GM21737 (cell line): ENCODE results near the gene SLC5A10.
A peak's percentile ranks its signal among the peaks of the same experiment; 100 is the strongest.
"Not testable (repeated sequence)": the region's sequence is repeated elsewhere in the genome, so short reads cannot be mapped to it uniquely, and the experiment has no call there.

ENCODE experiments used
- ATAC-seq: cut with Tn5 transposase; IDR thresholded peaks from one replicate; pipeline ENCODE4 v1.9.1; 2021; ENCODE audit warnings: mild to moderate bottlenecking, moderate library complexity; ENCODE audit not compliant: unreplicated experiment

SLC5A10 gene

GRCh38 chr17:19016297-19016696 is 64.3 kb downstream of the SLC5A10 start:
- ATAC-seq, result no peak

DNA sequence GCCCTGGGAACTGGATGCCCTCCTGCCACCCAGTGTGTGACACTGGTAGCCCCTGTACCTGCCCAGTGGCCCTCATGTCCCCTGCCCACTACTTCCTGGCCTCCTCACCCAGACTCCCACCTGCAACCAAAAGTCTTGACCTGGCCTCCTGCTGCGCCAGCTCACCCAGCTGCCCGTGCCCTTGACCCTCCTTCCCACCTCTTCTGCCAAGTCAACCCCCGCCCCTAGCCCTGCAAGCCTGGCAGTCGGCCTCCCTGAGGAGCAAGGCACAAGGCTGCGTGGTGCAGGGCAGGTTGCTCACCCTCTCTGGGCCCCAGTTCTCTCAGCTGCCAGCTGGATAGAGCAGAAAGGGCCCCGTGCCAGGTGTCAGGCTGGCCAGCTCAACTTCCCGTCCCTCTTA is 64.9 kb downstream of the SLC5A10 start:
- ATAC-seq, result no peak

- ATAC-seq, result no peak
Observed at GRCh38 chr17:19017401-19017800, 65.4 kb downstream of the SLC5A10 start.

DNA sequence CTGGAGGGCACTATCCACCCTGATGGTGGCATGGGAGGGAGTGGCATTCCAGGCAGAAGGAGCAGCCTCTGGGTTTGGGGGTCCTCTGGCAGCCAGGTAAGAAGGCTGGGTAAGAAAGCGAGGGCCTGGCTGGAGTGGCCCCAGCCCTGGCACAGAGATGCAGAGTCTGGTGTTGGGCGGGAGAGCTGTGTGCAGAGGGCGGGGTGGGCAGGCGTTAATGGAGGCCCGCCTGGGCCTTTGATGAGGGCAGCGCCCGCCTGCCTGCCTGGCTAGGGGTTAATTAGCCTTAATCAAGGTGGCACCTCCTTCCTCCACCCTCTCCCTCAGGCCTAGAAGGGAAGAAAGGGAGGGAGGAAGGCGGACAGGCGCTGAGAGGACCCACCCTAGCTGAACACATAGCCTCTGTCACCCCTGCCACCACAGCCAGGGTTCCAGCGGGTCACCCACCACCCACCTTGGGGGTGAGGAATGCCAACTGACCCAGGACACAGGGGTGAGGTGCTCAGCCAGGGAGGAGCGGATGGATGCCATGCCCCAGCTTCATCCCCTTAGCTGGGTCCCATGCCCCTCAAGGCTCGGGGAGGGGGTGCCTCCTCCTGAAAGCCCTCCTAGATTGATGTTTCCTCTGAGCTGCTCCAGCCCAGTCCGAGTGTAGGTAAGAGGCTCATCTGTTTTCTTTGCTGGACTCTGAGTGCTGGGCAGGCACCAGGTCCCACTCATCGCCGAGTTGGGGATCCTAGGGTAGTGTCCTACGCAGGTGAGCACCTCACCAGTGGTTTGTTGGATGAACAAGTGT is 66.0 kb downstream of the SLC5A10 start:
- no peak for ATAC-seq

DNA sequence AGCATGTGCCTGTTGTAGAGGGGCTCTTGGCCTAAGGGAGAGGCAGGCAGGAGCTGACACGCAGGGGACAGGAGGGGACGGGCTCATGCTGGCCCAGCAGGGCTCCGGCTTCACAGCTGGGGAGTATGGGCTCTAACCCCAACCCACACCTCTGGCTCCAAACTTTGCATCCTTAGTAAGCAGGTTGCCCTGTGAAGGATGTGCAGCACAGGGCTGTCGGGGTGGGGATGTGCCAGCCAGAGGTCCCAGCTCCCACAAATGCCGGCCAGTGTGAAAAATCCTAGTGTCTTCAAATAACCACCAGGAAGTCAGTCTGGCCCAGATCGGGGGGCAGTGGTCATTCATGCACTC is 66.6 kb downstream of the SLC5A10 start:
- ATAC-seq, result no peak

DNA sequence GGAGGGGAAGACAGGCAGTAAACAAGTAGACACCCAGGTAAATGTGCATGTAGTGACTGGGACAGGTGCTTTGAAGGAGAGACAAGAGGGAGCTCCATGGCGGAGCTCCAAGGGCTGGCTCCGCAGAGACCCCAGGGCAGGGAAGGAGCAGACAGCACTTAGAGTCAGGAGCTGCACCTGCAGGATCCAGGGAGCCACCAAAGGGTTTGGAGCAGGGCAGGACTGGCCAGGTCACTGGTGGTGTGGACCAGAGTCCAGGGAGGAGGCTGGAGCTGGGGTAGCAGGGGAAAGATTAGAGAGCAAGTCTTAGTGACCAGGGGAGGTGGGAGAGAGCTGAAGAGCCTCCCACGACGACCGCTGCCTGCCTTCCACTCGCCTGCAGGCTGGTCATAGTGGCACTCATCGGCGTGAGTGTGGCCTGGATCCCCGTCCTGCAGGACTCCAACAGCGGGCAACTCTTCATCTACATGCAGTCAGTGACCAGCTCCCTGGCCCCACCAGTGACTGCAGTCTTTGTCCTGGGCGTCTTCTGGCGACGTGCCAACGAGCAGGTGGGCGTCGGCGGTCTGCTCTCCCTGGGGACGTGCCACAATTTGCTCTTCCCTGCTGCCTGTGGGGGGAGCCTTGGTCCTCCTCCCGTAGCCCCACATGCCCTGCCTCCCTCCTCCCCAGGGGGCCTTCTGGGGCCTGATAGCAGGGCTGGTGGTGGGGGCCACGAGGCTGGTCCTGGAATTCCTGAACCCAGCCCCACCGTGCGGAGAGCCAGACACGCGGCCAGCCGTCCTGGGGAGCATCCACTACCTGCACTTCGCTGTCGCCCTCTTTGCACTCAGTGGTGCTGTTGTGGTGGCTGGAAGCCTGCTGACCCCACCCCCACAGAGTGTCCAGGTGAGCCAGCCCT is 67.3 kb downstream of the SLC5A10 start:
- ATAC-seq, result no peak

DNA sequence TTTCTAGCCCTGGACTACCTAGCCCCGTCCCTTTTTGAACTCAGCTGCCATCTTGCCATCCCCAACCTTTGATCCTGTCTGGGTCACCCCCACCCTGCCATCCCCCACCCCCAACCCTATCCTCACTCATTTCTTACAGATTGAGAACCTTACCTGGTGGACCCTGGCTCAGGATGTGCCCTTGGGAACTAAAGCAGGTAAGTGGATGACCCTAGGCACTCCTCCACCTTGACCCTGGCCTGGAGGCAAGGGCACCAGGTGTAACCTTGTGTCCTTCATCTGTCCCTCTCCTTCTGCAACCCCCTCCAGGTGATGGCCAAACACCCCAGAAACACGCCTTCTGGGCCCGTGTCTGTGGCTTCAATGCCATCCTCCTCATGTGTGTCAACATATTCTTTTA is 68.1 kb downstream of the SLC5A10 start:
- ATAC-seq, result no peak

DNA sequence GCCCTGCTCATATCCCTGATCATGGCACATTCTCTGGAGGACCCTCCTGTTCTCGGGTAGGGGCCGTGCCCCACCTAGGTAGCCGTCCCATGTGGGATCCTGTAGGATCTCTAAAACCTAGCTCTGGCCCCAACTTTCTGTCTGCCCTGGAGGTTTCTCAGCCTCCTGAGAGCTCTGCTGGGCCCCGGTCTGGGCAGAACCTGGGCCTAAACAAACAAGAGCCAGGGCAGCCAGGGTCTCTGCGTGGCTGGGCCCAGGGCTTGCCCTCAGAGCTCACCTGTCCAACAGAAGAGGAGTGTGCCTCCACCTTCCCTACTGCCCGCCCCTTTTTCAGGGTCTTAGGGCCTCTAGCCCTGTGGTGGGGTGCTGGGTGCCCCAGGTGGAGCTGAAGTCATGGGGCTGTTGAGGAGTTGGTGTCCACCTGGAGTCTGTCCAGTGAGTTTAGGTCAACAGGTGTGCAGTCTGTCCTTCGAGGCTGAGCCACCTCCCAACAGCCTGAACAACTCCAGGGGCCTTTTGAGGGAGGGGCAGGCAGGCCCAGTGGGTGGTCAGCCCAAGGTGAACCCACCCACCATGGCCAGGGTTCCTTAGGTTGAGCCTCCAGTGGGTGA is 69.2 kb downstream of the SLC5A10 start:
- not testable (repeated sequence) for ATAC-seq

GRCh38 chr17:19021622-19022083 is 69.7 kb downstream of the SLC5A10 start:
- no peak for ATAC-seq

DNA sequence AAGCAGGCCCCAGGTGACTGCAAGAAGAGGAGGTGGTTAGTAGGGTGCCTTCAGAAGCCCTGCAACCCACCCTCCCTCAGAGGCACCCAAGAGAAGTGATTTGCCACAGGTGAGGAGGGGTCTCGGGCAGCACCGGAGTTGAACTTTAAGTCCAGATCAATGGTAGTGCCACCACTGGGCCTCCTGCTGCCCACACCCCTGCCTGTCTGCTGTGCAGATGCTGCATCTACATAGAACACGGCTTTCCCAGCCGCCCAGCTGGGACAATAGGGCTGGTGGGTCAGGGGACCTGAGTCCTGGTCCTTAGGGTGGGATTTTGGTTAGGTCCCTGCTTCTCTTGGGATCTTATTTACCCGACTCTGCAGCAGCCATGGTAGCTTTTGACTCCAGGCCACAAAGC is 70.2 kb downstream of the SLC5A10 start:
- no peak for ATAC-seq

GRCh38 chr17:19022747-19023146 is 70.8 kb downstream of the SLC5A10 start:
- no peak for ATAC-seq

GRCh38 chr17:19023209-19023999 is 71.4 kb downstream of the SLC5A10 start:
- no peak for ATAC-seq

DNA sequence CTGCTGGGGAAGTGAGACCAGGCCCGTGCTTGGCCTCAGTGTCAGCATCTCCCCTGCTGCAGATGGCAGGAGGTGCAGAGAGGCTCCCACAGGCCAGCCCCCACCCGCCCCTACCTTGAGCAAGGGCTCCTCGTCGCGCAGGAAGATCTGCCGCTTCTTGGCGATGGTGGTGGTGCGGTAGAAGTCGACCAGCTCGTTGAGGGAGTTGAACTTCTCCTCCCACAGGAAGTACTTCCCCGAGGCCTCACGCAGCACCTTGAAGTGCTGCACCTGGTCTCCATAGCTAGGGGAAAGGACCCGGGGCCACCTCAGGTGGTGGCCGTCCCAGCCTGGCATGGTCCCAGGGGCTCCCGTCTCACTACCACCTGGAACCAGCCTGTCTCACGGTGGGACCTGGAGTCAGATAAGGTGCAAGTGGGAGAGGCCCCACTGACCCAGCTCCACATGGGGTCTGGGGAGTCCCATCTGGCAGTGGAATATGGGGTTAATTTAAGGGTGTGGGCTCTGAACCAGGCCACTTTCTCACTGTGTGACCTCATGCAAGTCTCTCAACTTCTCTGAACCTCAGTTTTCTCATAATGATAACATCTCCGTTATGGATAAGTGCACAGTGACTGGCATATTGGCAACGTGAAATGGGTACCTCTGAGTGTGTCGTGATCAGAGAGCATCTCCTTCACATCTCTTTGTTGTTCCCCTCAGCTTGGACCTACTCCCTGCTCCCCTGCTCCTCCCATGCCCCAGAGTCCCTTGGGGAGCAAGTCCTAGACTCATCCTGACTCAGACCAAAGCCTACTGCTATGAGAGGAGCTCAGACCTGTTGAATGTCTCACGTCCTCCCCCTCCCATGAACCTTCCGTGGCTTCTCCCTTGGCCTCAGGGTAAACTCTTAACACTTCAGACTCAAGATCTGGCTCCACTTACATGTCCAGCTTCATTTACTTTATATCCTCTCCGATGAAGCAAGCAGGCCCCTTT is 72.4 kb downstream of the SLC5A10 start:
- no peak for ATAC-seq

DNA sequence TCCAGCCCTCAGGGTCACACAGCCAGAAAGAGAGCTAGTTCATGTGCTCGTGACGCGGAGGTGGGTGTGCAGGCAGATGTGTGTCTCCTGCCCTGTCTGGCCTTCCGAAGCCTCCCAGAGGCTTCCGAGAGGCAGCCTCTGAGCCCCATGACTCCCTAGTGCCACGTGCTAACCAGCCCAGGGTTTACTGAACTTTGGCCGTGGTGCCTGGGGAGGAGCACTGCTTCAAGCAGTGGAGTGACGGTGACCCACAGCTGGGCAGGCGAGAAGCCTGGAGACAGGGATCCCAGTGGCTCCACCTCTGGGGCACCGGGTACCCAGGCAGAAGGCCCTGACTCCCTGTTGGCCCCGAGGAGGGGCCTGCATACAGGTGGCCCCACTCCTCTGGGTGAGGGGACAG is 76.7 kb downstream of the SLC5A10 start:
- not testable (repeated sequence) for ATAC-seq

DNA sequence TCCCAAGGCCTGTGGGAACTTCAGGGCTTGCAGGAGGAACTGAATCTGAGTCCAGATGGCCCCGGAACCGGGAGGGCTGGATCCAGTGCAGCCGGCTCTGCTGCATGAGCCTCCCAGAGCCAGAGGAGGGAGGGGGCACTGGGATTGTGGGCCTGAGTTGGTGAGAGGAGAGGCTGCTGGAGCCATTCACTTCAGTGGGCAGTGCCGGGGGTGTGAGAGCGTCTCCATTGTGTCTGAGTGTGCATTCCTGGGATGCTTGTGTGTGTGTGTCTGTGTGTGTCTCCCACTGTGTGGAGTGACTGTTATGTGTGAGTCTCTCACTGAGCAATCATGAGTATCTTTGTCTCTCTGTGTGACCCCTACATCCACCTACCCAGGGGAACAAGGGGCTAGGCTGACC is 77.8 kb downstream of the SLC5A10 start:
- not testable (repeated sequence) for ATAC-seq

GRCh38 chr17:19030771-19031449 is 78.9 kb downstream of the SLC5A10 start:
- ATAC-seq, result not testable (repeated sequence)

DNA sequence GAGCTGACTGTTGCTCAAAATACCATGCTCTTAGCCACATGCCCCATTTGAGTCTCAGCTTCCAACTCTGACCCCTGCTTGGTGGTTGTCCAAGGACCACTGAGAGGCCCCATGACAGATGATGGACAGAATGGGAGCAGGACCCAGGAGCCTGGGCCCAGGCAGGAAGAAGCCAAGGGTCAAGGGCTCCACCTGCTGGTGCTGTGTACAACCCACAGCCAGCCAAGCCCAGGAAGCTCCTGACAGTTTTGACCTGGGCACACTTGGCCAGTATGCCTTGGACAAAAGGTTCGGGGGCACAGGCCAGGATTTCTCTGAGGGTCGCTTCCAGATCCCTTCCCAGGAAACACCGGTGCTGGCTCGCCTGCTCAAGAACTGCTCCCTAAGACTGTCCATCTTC is 79.8 kb downstream of the SLC5A10 start:
- not testable (repeated sequence) for ATAC-seq

DNA sequence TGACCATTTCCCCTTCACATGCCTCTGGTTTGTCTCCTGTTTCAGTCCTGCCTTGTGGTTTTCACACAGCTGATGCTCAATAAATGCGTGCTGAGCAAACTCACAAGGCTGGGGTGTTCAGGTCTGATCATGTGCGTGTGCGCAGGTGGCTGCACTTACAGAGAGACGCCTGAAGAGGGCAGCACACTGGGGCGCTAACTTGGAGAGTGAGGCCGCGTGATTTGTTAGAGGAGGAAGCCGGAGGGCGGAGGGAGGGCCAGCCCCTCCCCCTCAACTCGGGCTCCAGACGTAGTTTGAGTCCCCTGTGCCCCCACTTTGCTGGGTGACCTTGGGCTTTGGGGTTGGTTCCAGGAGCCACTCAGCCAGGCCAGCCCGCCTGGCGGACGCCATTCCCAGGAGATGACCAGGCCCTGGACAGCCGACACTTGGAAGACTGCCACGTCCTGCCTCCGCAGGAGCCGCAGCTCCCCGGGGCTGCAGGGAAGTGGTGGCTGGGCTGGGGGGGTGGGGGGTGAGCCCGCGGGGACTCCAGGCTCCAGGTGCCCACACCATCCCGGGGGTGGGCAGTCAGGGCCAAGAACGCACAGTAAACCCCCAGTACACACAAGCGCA is 80.5 kb downstream of the SLC5A10 start:
- ATAC-seq, result peak; percentile 43

- not testable (repeated sequence) for ATAC-seq
Observed at GRCh38 chr17:19036186-19036585, 84.2 kb downstream of the SLC5A10 start.
